Subcutaneous adipose tissue (tissue), 4 donors: Measurements from ENCODE around the gene SCN4B. TPM values are rescaled to one million over a fixed set of nuclear protein-coding genes. Genes with fewer than 3 reads are reported as not detected.

ENCODE experiments used
- total RNA-seq, 4 donors: library from RNA; depleted of rRNA; stranded (reverse); fragments of >200 nt; gene quantifications; one replicate each; pipeline ENCODE4 v1.1.0, GENCODE V29; 2016
- TF ChIP-seq, protein P1 (sequence below): fragments of 450-650 bp; IDR thresholded peaks from one replicate; pipeline ENCODE4 v1.5.1; 2016; ENCODE audit warnings: low read depth, mild to moderate bottlenecking, control low read depth, antibody characterized with exemption, moderate library complexity

Gene SCN4B
- total RNA-seq, 4 donors from 2014 or later = 1.0 to 5.7 (median 3.2) TPM

- TF ChIP-seq, protein P1, sequence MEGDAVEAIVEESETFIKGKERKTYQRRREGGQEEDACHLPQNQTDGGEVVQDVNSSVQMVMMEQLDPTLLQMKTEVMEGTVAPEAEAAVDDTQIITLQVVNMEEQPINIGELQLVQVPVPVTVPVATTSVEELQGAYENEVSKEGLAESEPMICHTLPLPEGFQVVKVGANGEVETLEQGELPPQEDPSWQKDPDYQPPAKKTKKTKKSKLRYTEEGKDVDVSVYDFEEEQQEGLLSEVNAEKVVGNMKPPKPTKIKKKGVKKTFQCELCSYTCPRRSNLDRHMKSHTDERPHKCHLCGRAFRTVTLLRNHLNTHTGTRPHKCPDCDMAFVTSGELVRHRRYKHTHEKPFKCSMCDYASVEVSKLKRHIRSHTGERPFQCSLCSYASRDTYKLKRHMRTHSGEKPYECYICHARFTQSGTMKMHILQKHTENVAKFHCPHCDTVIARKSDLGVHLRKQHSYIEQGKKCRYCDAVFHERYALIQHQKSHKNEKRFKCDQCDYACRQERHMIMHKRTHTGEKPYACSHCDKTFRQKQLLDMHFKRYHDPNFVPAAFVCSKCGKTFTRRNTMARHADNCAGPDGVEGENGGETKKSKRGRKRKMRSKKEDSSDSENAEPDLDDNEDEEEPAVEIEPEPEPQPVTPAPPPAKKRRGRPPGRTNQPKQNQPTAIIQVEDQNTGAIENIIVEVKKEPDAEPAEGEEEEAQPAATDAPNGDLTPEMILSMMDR = no peak
These were observed 48.1 kb downstream of the SCN4B start for GRCh38 chr11:118104491-118104890.

DNA sequence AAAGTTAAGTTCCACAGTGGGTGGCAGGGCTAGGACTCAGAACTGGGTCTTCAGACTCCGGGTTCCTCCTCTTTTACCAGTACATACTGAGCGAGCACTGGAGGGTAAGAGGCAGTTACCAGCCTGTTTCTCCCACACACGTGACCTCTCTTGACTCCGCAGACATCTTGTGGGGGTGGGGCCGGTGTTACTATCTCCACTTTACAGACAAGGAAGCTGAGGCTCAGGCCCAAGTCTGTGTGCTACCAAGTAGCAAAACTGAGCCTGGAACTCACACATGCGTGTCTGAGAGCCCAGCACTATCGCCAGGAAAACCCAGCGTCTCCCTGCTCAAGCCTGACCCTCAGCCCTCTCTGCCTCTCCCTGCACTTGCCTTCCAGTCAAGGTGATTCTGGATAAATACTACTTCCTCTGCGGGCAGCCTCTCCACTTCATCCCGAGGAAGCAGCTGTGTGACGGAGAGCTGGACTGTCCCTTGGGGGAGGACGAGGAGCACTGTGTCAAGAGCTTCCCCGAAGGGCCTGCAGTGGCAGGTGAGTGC is 49.8 kb downstream of the SCN4B start:
- TF ChIP-seq, protein P1 = no peak

GRCh38 chr11:118100691-118101232 is 51.9 kb downstream of the SCN4B start:
- TF ChIP-seq, protein P1 = no peak

DNA sequence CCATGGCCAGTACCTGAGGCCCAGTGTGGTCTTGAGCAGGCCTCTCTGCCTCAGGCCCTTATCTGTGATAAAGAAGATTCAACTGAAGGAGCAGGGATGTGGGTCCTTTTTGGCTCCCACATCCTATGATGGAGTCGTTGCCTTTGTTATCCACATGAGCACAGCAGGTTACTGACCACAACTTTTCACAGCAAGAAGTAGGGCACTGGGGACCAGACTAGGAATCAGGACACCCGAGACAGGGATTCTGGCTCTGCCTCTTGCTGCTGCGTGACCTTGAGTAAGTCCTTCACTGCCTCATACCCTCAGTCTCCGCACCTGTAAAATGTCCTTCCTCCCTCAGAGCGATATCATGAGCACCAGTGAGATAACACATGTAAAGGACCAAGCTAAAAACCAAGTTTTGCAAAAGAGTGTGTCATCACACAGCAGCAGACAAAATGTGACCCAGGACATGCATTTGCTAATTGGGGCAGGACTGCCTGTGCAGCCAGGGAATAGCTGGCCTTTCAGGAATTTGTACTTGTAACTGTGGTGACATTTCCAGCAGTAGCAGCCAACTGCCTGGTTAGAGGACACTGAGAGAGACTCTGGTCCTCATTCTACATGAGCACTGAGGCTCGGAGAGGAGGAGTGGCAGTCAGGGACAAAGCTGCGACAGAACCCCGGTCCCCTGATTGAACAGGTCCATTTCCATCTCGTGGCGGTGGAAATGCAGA is 52.6 kb downstream of the SCN4B start:
- TF ChIP-seq, protein P1 = no peak

DNA sequence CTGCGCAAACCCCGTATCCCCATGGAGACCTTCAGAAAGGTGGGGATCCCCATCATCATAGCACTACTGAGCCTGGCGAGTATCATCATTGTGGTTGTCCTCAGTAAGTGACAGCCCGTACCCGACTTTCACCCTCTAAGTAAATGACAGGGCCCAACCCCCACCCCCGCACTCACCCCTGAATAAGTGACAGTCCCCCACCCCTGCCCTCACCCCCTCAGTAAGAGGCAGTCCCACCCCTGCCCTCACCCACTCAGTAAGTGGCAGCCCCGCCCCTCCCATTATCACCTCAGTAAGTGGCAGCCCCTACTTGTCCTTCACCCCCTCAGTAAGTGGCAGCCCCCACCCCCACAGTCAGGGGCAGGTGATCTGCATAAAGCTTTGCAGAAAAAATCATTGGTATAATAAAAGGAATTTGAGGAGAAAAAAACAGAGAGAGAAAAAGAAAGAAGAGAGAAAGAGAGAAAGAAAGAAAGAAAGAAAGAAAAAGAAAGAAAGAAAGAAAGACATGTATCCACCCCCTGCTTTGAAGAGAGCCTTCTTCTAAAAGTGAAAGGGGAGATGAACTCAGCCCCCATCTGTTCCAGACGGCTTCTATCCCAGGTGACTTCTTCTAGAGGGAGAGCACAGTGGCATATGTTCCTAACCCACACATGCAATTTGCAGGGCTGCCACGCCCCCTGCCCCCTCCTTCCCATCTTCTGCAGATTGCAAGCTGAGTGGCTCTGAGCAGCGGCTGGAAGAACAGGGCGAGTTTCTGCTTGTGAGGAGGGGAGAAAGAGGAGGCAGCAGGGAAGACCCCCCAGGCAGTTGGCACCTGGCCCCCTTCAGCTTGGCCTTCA is 53.4 kb downstream of the SCN4B start:
- TF ChIP-seq, protein P1 = no peak

DNA sequence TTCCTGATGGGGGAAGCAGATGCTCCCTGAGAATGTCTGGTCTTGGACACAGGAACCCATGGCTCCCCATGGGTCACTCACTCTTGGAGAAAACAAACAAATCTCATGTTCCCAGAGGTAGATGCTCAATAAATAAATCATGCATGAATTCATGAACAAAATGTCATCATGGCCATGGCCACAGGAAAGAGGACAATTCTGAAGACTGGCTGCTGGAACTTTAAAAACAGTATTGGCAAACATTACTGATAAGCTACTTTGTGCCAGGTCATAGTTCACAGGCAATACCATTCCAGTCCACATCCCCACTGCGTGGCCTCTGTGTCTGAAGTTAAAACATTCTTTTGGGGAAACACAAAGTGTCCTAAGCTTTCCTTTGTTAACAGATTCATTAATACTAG is 56.7 kb downstream of the SCN4B start:
- TF ChIP-seq, protein P1 = no peak

DNA sequence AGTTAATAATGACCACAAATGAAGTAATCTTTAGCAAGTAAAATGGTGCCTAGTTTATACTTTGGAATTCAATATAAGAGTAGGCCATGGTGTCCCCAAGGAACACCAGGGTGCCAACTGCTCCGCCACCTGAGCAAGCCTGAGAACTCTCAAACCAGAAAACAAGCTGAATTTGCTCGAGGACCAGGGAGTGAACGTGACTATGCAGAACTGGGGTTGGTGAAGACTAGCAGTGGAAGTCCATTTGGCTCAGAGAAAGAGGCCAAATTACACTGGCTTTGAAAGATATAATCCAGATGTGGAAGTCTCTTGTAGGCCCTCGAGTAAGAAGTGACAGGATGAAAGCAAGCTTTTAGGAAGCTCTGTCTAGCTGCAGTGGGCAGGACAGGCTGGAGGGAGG is 57.1 kb downstream of the SCN4B start:
- TF ChIP-seq, protein P1 = no peak
